GM12878 (cell line): ENCODE measurements around the gene HS6ST1.

ENCODE experiments used
- CEBPB ChIP-seq, 2 experiments: fragments of 150-350 bp in 1 of 2; IDR thresholded peaks; 2 replicates each; pipeline ENCODE4 v1.6.1; 2012 to 2014; ENCODE audit warnings: low read depth in 2 of 2, low read length in 2 of 2, borderline replicate concordance in 1 of 2, inconsistent platforms in 1 of 2
- GABPA ChIP-seq: IDR thresholded peaks from 2 replicates; pipeline ENCODE4 v1.6.1; 2014; ENCODE audit warnings: antibody characterized with exemption, low read depth, mild to moderate bottlenecking, inconsistent platforms
- MTA2 ChIP-seq: fragments of 450-650 bp; IDR thresholded peaks from 2 replicates; pipeline ENCODE4 v1.6.1; 2016; ENCODE audit warnings: low read depth, mild to moderate bottlenecking, moderate library complexity
- POLR2A ChIP-seq: IDR thresholded peaks from 2 replicates; pipeline ENCODE4 v1.6.1; 2011; ENCODE audit warnings: low read depth, mild to moderate bottlenecking, low read length
- RAD21 ChIP-seq: IDR thresholded peaks from 2 replicates; pipeline ENCODE4 v1.6.1; 2011; ENCODE audit warnings: mild to moderate bottlenecking, low read depth, low read length, moderate library complexity; ENCODE audit not compliant: insufficient read depth
- SMC3 ChIP-seq: IDR thresholded peaks from 2 replicates; pipeline ENCODE4 v1.6.1; 2011; ENCODE audit warnings: low read length, improper control_type of control experiment, borderline replicate concordance
- USF2 ChIP-seq: IDR thresholded peaks from 2 replicates; pipeline ENCODE4 v1.6.1; 2011; ENCODE audit warnings: low read depth, low read length, improper control_type of control experiment, borderline replicate concordance
- TF ChIP-seq, protein P1 (sequence below): fragments of 450-650 bp; formaldehyde crosslinking; IDR thresholded peaks from 2 replicates; pipeline ENCODE4 v1.5.0; 2022; ENCODE audit warnings: mild to moderate bottlenecking, missing genetic modification characterization
- TF ChIP-seq, protein P2 (sequence below): IDR thresholded peaks from 2 replicates; pipeline ENCODE4 v1.6.1; 2012; ENCODE audit warnings: low read depth, low read length, improper control_type of control experiment
- TF ChIP-seq, protein P3 (sequence below), 3 experiments: IDR thresholded peaks in 2 of 3; conservative IDR thresholded peaks in 1 of 3; 2 replicates each; pipeline ENCODE4 v1.5.1; 2011; ENCODE audit warnings: low read depth in 3 of 3, low read length in 3 of 3, mild to moderate bottlenecking in 3 of 3, control low read depth in 2 of 3, moderate library complexity in 2 of 3, inconsistent platforms in 1 of 3, mixed read lengths in 1 of 3; ENCODE audit not compliant: control insufficient read depth in 2 of 3, insufficient read depth in 1 of 3; ENCODE audit errors: extremely low read depth in 1 of 3

DNA sequence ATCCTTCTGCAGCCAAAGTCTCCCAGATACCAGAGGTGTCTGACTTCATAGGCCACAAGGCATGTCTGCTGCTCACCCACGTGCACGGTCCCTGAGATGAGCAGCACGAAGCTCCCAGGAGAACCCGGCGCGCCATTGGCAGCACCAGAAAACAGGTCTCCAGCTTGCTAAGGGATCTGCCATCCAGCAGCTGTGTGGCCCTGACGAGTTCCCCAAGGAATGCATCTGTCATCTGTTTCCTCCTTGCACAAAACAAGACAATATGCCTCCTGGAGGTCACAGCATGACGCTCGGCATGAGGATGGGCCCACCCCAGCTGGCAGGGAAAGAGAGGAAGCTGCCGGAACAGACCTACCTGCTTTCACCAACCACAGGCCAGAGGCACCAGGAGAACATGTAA is 29.2 kb downstream of the HS6ST1 start:
- TF ChIP-seq MTA2 = no peak
- TF ChIP-seq GABPA = no peak
- no peak for TF ChIP-seq SMC3
- TF ChIP-seq, protein P1, sequence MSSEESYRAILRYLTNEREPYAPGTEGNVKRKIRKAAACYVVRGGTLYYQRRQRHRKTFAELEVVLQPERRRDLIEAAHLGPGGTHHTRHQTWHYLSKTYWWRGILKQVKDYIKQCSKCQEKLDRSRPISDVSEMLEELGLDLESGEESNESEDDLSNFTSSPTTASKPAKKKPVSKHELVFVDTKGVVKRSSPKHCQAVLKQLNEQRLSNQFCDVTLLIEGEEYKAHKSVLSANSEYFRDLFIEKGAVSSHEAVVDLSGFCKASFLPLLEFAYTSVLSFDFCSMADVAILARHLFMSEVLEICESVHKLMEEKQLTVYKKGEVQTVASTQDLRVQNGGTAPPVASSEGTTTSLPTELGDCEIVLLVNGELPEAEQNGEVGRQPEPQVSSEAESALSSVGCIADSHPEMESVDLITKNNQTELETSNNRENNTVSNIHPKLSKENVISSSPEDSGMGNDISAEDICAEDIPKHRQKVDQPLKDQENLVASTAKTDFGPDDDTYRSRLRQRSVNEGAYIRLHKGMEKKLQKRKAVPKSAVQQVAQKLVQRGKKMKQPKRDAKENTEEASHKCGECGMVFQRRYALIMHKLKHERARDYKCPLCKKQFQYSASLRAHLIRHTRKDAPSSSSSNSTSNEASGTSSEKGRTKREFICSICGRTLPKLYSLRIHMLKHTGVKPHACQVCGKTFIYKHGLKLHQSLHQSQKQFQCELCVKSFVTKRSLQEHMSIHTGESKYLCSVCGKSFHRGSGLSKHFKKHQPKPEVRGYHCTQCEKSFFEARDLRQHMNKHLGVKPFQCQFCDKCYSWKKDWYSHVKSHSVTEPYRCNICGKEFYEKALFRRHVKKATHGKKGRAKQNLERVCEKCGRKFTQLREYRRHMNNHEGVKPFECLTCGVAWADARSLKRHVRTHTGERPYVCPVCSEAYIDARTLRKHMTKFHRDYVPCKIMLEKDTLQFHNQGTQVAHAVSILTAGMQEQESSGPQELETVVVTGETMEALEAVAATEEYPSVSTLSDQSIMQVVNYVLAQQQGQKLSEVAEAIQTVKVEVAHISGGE (CRISPR knock-in tag) = no peak
- TF ChIP-seq USF2 = no peak
- TF ChIP-seq, protein P2, sequence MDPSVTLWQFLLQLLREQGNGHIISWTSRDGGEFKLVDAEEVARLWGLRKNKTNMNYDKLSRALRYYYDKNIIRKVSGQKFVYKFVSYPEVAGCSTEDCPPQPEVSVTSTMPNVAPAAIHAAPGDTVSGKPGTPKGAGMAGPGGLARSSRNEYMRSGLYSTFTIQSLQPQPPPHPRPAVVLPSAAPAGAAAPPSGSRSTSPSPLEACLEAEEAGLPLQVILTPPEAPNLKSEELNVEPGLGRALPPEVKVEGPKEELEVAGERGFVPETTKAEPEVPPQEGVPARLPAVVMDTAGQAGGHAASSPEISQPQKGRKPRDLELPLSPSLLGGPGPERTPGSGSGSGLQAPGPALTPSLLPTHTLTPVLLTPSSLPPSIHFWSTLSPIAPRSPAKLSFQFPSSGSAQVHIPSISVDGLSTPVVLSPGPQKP = no peak
- TF ChIP-seq RAD21 = no peak
- no peak for TF ChIP-seq CEBPB (IDR thresholded peaks at IDR 0.05; ENCODE audit: borderline replicate concordance in 1 of 2, low read depth in 2 of 2, low read length in 2 of 2)
- TF ChIP-seq, protein P3, sequence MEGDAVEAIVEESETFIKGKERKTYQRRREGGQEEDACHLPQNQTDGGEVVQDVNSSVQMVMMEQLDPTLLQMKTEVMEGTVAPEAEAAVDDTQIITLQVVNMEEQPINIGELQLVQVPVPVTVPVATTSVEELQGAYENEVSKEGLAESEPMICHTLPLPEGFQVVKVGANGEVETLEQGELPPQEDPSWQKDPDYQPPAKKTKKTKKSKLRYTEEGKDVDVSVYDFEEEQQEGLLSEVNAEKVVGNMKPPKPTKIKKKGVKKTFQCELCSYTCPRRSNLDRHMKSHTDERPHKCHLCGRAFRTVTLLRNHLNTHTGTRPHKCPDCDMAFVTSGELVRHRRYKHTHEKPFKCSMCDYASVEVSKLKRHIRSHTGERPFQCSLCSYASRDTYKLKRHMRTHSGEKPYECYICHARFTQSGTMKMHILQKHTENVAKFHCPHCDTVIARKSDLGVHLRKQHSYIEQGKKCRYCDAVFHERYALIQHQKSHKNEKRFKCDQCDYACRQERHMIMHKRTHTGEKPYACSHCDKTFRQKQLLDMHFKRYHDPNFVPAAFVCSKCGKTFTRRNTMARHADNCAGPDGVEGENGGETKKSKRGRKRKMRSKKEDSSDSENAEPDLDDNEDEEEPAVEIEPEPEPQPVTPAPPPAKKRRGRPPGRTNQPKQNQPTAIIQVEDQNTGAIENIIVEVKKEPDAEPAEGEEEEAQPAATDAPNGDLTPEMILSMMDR (IDR thresholded peaks at IDR 0.05 in 2 of 3, conservative IDR thresholded peaks at IDR 0.05 in 1 of 3; ENCODE audit: control insufficient read depth in 2 of 3, extremely low read depth in 1 of 3, insufficient read depth in 1 of 3, low read depth in 3 of 3, low read length in 3 of 3) = no peak
- TF ChIP-seq POLR2A = no peak
